Tibial nerve (tissue), 3 donors: Measurements from ENCODE around the gene EMX1.

ENCODE experiments used
- POLR2A ChIP-seq, 2 donors: fragments of 450-650 bp; IDR thresholded peaks; one replicate each; pipeline ENCODE4 v1.6.1; 2017; ENCODE audit warnings: antibody characterized with exemption in 2 of 2, mild to moderate bottlenecking in 2 of 2, moderate library complexity in 2 of 2
- TF ChIP-seq, protein P1 (sequence below), 5 experiments: fragments of 200-600 bp in 3 of 5; fragments of 450-650 bp in 2 of 5; sonication (generic) in 3 of 5; IDR thresholded peaks; one replicate each; pipeline ENCODE4 v1.5.1; 2016 to 2019; ENCODE audit warnings: antibody characterized with exemption in 5 of 5, mild to moderate bottlenecking in 3 of 5, moderate library complexity in 2 of 5

DNA sequence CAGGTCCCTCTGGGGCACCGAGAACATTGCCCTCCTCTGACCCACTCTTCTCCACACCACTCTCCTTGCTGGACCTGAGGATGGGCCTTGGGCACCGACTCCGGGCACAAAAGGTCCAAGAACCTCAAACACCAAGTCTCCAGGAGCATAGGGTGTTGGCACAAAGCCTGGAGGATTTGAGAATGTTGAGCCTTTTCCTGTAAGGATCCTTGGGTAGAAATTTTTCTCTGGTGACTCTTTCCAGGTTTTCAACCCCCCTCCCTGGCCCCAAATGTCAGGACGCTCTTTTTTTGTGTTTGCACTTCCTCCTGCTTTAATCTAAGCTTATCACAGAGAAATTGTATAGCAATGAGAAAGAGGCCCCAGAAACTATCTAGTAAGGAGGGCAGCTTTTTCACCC is 20.9 kb upstream of the EMX1 start:
- TF ChIP-seq, protein P1, sequence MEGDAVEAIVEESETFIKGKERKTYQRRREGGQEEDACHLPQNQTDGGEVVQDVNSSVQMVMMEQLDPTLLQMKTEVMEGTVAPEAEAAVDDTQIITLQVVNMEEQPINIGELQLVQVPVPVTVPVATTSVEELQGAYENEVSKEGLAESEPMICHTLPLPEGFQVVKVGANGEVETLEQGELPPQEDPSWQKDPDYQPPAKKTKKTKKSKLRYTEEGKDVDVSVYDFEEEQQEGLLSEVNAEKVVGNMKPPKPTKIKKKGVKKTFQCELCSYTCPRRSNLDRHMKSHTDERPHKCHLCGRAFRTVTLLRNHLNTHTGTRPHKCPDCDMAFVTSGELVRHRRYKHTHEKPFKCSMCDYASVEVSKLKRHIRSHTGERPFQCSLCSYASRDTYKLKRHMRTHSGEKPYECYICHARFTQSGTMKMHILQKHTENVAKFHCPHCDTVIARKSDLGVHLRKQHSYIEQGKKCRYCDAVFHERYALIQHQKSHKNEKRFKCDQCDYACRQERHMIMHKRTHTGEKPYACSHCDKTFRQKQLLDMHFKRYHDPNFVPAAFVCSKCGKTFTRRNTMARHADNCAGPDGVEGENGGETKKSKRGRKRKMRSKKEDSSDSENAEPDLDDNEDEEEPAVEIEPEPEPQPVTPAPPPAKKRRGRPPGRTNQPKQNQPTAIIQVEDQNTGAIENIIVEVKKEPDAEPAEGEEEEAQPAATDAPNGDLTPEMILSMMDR (IDR thresholded peaks at IDR 0.05): no peak
- no peak for TF ChIP-seq POLR2A (IDR thresholded peaks at IDR 0.05)
